T-helper 17 cell (primary cell): ENCODE data around the gene GPC5. TPM values are rescaled to one million over a fixed set of nuclear protein-coding genes. Genes with fewer than 3 reads are reported as not detected.

ENCODE experiments used
- ATAC-seq: fragments of 150-1000 bp; cut with Tn5 transposase; 2 replicates; pipeline ENCODE4 v1.10.0; 2021; ENCODE audit warnings: mild to moderate bottlenecking, moderate library complexity
- DNase-seq, 3 donors: peaks; one replicate each; pipeline versions ENCODE4 v3.0.0 to v3.0.0-alpha.2; 2020 to 2021
- H3K9me3 ChIP-seq: one replicate; pipeline ENCODE4 v1.7.0; 2013; ENCODE audit warnings: low read length, mild to moderate bottlenecking; ENCODE audit not compliant: control insufficient read depth, poor library complexity, severe bottlenecking
- H3K27ac Mint-ChIP-seq: one replicate; pipeline ENCODE4 v1.8.0; 2022; ENCODE audit warnings: mild to moderate bottlenecking, moderate library complexity, mixed read lengths
- H3K27me3 Mint-ChIP-seq: one replicate; pipeline ENCODE4 v1.8.0; 2022; ENCODE audit warnings: mixed read lengths
- H3K36me3 Mint-ChIP-seq: one replicate; pipeline ENCODE4 v1.8.0; 2022; ENCODE audit warnings: low read depth, mixed read lengths
- H3K4me1 Mint-ChIP-seq: one replicate; pipeline ENCODE4 v1.8.0; 2022; ENCODE audit warnings: mild to moderate bottlenecking, mixed read lengths
- H3K4me3 Mint-ChIP-seq: one replicate; pipeline ENCODE4 v1.8.0; 2022; ENCODE audit warnings: mild to moderate bottlenecking, moderate library complexity, mixed read lengths
- total RNA-seq, 4 donors: library from RNA in 2 of 4; stranded (reverse) in 2 of 4; gene quantifications; one replicate each; pipeline ENCODE4 v1.2.3 and lab custom pipeline; 2022 to 2026

GPC5 gene
- total RNA-seq, 2 donors from 2014 or later: 1.1 TPM; not detected in 1

- ATAC-seq (no peak), DNase-seq (no peak)
- no peak overlapping the region for H3K27ac Mint-ChIP-seq
- H3K9me3 ChIP-seq: no peaks in the 10 kb centered on the region
- H3K4me3 Mint-ChIP-seq: no peak overlapping the region
- H3K36me3 Mint-ChIP-seq: no peaks in the 10 kb centered on the region
- no peaks in the 10 kb centered on the region for H3K4me1 Mint-ChIP-seq
- H3K27me3 Mint-ChIP-seq: no peaks in the 10 kb centered on the region
These were observed 905.0 kb downstream of the GPC5 start for GRCh38 chr13:92303428-92303827.

DNA sequence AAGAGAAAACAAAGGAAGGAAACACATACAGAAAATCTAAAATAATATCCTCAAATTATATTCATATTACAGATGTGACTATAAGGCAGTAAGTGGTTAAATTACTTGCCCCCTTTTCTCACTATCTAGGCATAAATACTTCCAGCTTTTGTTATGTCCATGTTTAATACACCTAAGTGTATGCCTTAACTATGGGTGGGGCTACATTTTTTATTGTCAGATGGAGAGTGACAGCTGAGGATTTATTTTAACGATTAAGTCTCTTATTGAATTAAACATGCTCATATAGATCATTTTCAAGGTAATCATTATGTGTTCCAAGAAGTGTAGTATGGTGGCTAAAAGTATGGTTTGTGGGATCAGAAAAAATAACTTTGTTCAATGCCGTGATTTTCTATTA lies 909.3 kb downstream of the GPC5 start:
- H3K4me1 Mint-ChIP-seq: no peaks in the 10 kb centered on the region
- H3K27ac Mint-ChIP-seq: no peak overlapping the region

DNA sequence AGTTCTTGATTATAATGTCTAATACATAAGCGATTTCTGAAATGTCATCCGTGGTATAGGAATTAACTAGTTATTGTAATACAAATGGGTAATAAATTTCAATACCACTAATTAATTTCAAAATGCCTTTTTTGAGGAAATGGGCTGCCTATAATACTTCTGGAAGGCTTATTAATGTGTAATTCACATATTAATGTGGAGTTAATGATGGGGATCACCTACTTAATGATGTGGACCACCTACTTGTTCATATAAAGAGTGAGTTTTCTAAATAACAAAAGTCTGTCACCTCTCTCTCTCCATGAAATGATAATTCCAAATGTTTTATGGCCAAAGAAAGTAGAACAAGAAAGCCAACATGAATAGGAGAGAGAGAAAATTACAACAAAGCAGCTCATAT lies 914.4 kb downstream of the GPC5 start:
- no peak for DNase-seq
- H3K36me3 Mint-ChIP-seq: no peaks in the 10 kb centered on the region
- ATAC-seq: no peak
- no peak overlapping the region for H3K27ac Mint-ChIP-seq
- no peaks in the 10 kb centered on the region for H3K4me1 Mint-ChIP-seq
- H3K4me3 Mint-ChIP-seq: no peak overlapping the region
- no peaks in the 10 kb centered on the region for H3K9me3 ChIP-seq
- no peaks in the 10 kb centered on the region for H3K27me3 Mint-ChIP-seq

More for the DNA sequence above, 909.3 kb downstream of the GPC5 start:
- no peaks in the 10 kb centered on the region for H3K9me3 ChIP-seq
- no peak for ATAC-seq
- no peak for DNase-seq
- Mint-ChIP-seq H3K36me3 (no peaks in the 10 kb centered on the region), H3K27me3 (no peaks in the 10 kb centered on the region), H3K4me3 (no peak overlapping the region)

DNA sequence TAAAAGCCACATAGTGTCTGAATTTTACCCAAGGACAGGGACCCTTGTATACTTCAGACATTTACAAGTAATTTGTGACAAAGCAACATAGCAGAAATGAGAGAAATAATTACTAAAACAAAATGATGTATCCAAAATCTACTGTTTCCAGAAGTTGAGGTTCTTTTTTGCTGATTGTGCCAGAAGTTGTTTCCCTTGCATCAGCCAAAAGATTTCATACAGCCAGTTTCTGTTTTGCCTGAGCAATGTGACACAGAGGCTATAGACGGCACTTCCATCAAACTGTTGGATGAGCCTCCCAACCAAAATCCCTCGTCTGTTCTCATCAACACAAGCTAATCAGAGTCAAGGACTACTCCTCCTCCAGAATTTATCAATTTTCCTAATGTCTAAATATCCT lies 915.0 kb downstream of the GPC5 start:
- DNase-seq (no peak), ATAC-seq (no peak)
- H3K9me3 ChIP-seq: no peaks in the 10 kb centered on the region
- Mint-ChIP-seq H3K4me1 (no peaks in the 10 kb centered on the region), H3K27ac (no peak overlapping the region), H3K36me3 (no peaks in the 10 kb centered on the region), H3K4me3 (no peak overlapping the region), H3K27me3 (no peaks in the 10 kb centered on the region)

DNA sequence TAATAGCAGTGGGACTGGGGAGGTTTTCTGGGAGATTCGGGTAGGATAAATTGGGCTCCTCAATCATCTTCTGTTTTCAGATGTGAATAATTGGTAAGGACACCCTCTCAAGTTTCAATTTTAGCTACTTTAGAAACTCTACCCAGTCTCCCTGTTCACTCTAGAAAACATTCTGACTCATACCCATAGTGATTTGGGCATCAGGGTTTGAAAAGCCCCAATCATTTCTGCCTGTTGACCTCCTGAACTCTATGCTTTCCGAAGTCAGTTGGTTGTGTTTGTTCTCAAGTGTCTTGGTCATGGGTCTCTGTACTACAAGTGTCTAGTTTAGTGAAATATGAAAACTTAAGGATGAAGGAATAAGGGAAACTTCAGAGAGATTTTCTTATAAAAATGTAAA lies 916.8 kb downstream of the GPC5 start:
- Mint-ChIP-seq H3K27me3 (no peaks in the 10 kb centered on the region), H3K4me1 (no peaks in the 10 kb centered on the region), H3K27ac (no peak overlapping the region), H3K4me3 (no peak overlapping the region), H3K36me3 (no peaks in the 10 kb centered on the region)
- DNase-seq (no peak), ATAC-seq (no peak)
- H3K9me3 ChIP-seq: no peaks in the 10 kb centered on the region

DNA sequence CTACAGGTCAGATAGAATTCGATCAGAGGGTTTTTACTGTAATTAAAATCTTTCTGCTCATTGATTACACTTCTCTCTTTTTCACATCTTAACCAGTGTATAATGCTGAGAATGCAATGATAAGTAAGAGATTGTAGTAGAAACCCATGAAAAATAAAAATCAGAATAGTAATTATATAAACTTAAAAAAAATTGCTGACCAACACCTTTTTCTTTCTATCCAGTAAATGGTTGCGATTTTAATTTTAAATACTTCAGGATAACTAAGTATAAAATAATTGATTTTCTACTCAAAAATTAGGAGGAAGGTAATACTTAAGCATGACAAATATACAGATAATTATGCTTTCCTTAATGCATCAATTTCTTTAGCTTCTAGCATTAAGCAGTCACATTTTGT lies 917.6 kb downstream of the GPC5 start:
- Mint-ChIP-seq H3K27me3 (no peaks in the 10 kb centered on the region), H3K36me3 (no peaks in the 10 kb centered on the region), H3K4me1 (no peaks in the 10 kb centered on the region), H3K27ac (no peak overlapping the region), H3K4me3 (no peak overlapping the region)
- no peaks in the 10 kb centered on the region for H3K9me3 ChIP-seq
- no peak for DNase-seq
- ATAC-seq: no peak

DNA sequence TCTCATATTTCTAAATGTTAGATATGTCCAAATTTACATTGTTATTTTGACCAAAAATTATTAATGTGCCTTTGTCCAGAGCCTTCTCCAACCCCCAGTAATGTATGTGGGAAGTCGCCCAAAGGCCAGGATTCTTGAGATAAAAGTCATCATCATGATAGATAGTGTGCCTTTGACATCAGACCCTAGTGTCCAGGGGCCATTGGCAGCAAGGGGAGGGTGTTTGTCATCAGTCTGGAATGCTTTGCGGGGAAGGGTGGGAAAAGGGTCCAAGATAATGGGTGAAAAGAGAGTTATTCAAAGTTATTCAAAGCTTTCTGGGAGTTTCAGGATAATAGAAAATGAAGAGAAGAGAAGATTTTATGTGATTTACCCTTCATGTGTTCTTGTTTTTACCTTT lies 918.6 kb downstream of the GPC5 start:
- DNase-seq (no peak), ATAC-seq (no peak)

DNA sequence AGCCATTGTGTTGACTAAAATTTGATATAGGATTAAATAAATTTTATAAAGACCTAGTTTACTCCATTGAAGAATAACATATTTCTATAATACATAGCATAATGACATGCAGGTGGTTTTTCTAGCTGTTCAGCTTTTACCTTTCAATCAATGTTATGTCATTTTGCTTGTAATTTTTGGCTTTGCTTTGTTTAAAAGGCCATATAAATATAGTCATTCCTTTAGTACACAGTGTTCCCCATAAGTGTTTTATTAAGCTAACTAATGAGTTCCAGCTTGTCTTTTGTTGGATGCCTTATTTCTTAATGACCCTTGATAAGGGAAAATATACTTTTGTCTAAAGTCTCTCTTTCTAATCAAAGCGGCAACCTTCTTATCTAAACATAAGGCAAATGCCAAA lies 921.9 kb downstream of the GPC5 start:
- DNase-seq (no peak), ATAC-seq (no peak)
- Mint-ChIP-seq H3K4me1 (no peaks in the 10 kb centered on the region), H3K4me3 (no peak overlapping the region), H3K27me3 (no peaks in the 10 kb centered on the region), H3K36me3 (no peaks in the 10 kb centered on the region), H3K27ac (no peak overlapping the region)
- H3K9me3 ChIP-seq: no peaks in the 10 kb centered on the region

More for the DNA sequence above, 918.6 kb downstream of the GPC5 start:
- H3K36me3 Mint-ChIP-seq: no peaks in the 10 kb centered on the region
- no peak overlapping the region for H3K27ac Mint-ChIP-seq
- H3K4me3 Mint-ChIP-seq: no peak overlapping the region
- H3K4me1 Mint-ChIP-seq: no peaks in the 10 kb centered on the region
- H3K27me3 Mint-ChIP-seq: no peaks in the 10 kb centered on the region
- no peaks in the 10 kb centered on the region for H3K9me3 ChIP-seq

GRCh38 chr13:92321174-92321573 lies 922.8 kb downstream of the GPC5 start:
- Mint-ChIP-seq H3K4me3 (no peak overlapping the region), H3K36me3 (no peaks in the 10 kb centered on the region), H3K4me1 (no peaks in the 10 kb centered on the region), H3K27ac (no peak overlapping the region), H3K27me3 (no peaks in the 10 kb centered on the region)
- DNase-seq (no peak), ATAC-seq (no peak)
- H3K9me3 ChIP-seq: no peaks in the 10 kb centered on the region

GRCh38 chr13:92345627-92346026 lies 947.2 kb downstream of the GPC5 start:
- H3K27ac Mint-ChIP-seq: no peak overlapping the region
- no peaks in the 10 kb centered on the region for H3K36me3 Mint-ChIP-seq
- H3K4me1 Mint-ChIP-seq: no peaks in the 10 kb centered on the region
- ATAC-seq: no peak
- H3K27me3 Mint-ChIP-seq: no peaks in the 10 kb centered on the region
- no peak for DNase-seq
- H3K9me3 ChIP-seq: no peaks in the 10 kb centered on the region
- no peak overlapping the region for H3K4me3 Mint-ChIP-seq

DNA sequence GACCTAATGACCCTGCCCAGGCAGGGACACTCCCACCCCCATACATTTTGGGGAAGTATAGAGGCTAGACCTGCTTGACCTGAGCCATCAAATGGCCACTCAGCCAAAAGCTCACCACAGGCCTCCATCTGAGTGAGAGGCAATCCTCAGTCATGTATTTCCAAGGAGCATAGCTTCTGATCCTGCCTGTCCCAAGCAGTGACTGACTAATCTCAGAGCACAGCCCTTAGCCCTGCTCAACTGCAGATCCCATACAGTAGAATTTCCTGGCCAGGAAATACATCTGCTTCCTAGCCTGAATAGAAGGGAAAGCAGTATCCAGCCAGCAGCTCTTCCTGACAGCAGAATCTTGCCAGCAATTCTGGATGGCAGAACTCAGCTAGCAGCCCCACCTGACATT lies 947.6 kb downstream of the GPC5 start:
- H3K9me3 ChIP-seq: no peaks in the 10 kb centered on the region
- no peak overlapping the region for H3K27ac Mint-ChIP-seq
- H3K27me3 Mint-ChIP-seq: no peaks in the 10 kb centered on the region
- no peaks in the 10 kb centered on the region for H3K36me3 Mint-ChIP-seq
- ATAC-seq (no peak), DNase-seq (no peak)
- no peaks in the 10 kb centered on the region for H3K4me1 Mint-ChIP-seq
- no peak overlapping the region for H3K4me3 Mint-ChIP-seq

GRCh38 chr13:92354583-92354982 lies 956.2 kb downstream of the GPC5 start:
- Mint-ChIP-seq H3K36me3 (no peaks in the 10 kb centered on the region), H3K4me3 (no peak overlapping the region), H3K27ac (no peak overlapping the region), H3K27me3 (no peaks in the 10 kb centered on the region), H3K4me1 (no peaks in the 10 kb centered on the region)
- H3K9me3 ChIP-seq: no peaks in the 10 kb centered on the region
- DNase-seq (no peak), ATAC-seq (no peak)

DNA sequence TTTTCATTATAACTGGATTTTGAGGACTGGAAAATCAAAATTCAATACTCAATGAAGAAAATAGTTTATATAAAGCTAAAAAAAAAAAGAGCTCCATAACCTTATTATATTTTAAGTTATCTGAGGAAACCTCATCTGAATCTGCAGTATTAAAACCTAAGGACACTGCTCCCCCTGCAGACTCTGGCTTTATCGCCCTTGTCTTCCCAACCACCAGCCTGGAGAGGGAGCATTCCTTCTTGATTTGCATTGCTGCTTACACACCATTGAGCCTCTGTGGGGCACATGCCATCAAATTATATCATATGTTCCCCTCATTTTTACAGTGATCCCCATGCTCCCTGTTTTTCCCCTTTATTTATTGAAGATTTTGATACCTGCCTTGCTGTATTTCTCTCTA lies 956.8 kb downstream of the GPC5 start:
- DNase-seq (no peak), ATAC-seq (no peak)
- no peaks in the 10 kb centered on the region for H3K9me3 ChIP-seq
- no peaks in the 10 kb centered on the region for H3K4me1 Mint-ChIP-seq
- no peak overlapping the region for H3K4me3 Mint-ChIP-seq
- no peaks in the 10 kb centered on the region for H3K36me3 Mint-ChIP-seq
- no peak overlapping the region for H3K27ac Mint-ChIP-seq
- no peaks in the 10 kb centered on the region for H3K27me3 Mint-ChIP-seq

- Mint-ChIP-seq H3K27ac (no peak overlapping the region), H3K4me1 (no peaks in the 10 kb centered on the region), H3K4me3 (no peak overlapping the region), H3K27me3 (no peaks in the 10 kb centered on the region), H3K36me3 (no peaks in the 10 kb centered on the region)
- ATAC-seq (no peak), DNase-seq (no peak)
- H3K9me3 ChIP-seq: no peaks in the 10 kb centered on the region
These were observed 964.3 kb downstream of the GPC5 start for GRCh38 chr13:92362717-92363116.

GRCh38 chr13:92365904-92366303 lies 967.5 kb downstream of the GPC5 start:
- no peaks in the 10 kb centered on the region for H3K27me3 Mint-ChIP-seq
- H3K9me3 ChIP-seq: no peaks in the 10 kb centered on the region
- no peaks in the 10 kb centered on the region for H3K4me1 Mint-ChIP-seq
- no peaks in the 10 kb centered on the region for H3K36me3 Mint-ChIP-seq
- DNase-seq (no peak), ATAC-seq (no peak)
- no peak overlapping the region for H3K27ac Mint-ChIP-seq
- no peak overlapping the region for H3K4me3 Mint-ChIP-seq
